ENCODE data around the gene CLN6. TPM values are rescaled to one million over a fixed set of nuclear protein-coding genes. Genes with fewer than 3 reads are reported as not detected.

CLN6 gene
- total and polyA plus RNA-seq, 9 of the 15 experiments (the other 6 are each of a cell fraction or from before 2014, with no cell fraction given), result 0.71 to 53.3 (median 39.3) TPM

GRCh38 chr15:68229386-68230156, at the start of gene CLN6 (continued):
- TF ChIP-seq ZNF146 (CRISPR knock-in tag; IDR thresholded peaks at IDR 0.05; ENCODE audit: unreplicated experiment) (no peak), E4F1 (CRISPR knock-in tag; IDR thresholded peaks at IDR 0.05; ENCODE audit: borderline replicate concordance) (no peak), ETV6 (IDR thresholded peaks at IDR 0.05; ENCODE audit: borderline replicate concordance in 1 of 2, low read depth in 2 of 2, low read length in 1 of 2) (no peak), ETV6 (CRISPR knock-in tag; IDR thresholded peaks at IDR 0.05; ENCODE audit: borderline replicate concordance) (peak; percentile 85; the same call in 1 of the 2 replicates), KDM5B (IDR thresholded peaks at IDR 0.05; ENCODE audit: insufficient replicate concordance, low read depth, low read length) (peak; percentile 83), TFAP4 (CRISPR knock-in tag; IDR thresholded peaks at IDR 0.05; ENCODE audit: borderline replicate concordance) (peak; percentile 74; the same call in 1 of the 2 replicates), NR2C1 (IDR thresholded peaks at IDR 0.05) (no peak), NR2C1 (tag; IDR thresholded peaks at IDR 0.05) (no peak), CHD1 (IDR thresholded peaks at IDR 0.05; ENCODE audit: low read length) (no peak), JUND (IDR thresholded peaks at IDR 0.05; ENCODE audit: borderline replicate concordance, low read depth, low read length) (peak; percentile 20; the same call in 1 of the 2 replicates), JUND (tag; IDR thresholded peaks at IDR 0.05; ENCODE audit: borderline replicate concordance, low read depth, low read length) (no peak), MAZ (CRISPR knock-in tag; conservative IDR thresholded peaks at IDR 0.05 in 1 of 2, IDR thresholded peaks at IDR 0.05 in 1 of 2) (peak; percentile 12 to 91; a peak in 3 of 4 replicates), ZFPM2 (CRISPR knock-in tag; IDR thresholded peaks at IDR 0.05) (peak; percentile 19; the same call in 1 of the 2 replicates), RAD21 (CRISPR knock-in tag; conservative IDR thresholded peaks at IDR 0.05 in 1 of 2, IDR thresholded peaks at IDR 0.05 in 1 of 2) (0 out of 4 replicates have a peak, but pooled peaks of 1 of the 2 experiments have one; percentile 34), SLC30A9 (CRISPR knock-in tag; IDR thresholded peaks at IDR 0.05) (no peak), POLR2A (conservative IDR thresholded peaks at IDR 0.05) (peak; percentile 78), FOXP1 (CRISPR knock-in tag; IDR thresholded peaks at IDR 0.05) (peak; percentile 89; the same call in 1 of the 2 replicates), SMARCC2 (IDR thresholded peaks at IDR 0.05; ENCODE audit: low read depth) (no peak)
- TF ChIP-seq, protein P1, sequence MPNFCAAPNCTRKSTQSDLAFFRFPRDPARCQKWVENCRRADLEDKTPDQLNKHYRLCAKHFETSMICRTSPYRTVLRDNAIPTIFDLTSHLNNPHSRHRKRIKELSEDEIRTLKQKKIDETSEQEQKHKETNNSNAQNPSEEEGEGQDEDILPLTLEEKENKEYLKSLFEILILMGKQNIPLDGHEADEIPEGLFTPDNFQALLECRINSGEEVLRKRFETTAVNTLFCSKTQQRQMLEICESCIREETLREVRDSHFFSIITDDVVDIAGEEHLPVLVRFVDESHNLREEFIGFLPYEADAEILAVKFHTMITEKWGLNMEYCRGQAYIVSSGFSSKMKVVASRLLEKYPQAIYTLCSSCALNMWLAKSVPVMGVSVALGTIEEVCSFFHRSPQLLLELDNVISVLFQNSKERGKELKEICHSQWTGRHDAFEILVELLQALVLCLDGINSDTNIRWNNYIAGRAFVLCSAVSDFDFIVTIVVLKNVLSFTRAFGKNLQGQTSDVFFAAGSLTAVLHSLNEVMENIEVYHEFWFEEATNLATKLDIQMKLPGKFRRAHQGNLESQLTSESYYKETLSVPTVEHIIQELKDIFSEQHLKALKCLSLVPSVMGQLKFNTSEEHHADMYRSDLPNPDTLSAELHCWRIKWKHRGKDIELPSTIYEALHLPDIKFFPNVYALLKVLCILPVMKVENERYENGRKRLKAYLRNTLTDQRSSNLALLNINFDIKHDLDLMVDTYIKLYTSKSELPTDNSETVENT (CRISPR knock-in tag; IDR thresholded peaks at IDR 0.05), result peak; percentile 70; the same call in 1 of the 2 replicates
- TF ChIP-seq, protein P2, sequence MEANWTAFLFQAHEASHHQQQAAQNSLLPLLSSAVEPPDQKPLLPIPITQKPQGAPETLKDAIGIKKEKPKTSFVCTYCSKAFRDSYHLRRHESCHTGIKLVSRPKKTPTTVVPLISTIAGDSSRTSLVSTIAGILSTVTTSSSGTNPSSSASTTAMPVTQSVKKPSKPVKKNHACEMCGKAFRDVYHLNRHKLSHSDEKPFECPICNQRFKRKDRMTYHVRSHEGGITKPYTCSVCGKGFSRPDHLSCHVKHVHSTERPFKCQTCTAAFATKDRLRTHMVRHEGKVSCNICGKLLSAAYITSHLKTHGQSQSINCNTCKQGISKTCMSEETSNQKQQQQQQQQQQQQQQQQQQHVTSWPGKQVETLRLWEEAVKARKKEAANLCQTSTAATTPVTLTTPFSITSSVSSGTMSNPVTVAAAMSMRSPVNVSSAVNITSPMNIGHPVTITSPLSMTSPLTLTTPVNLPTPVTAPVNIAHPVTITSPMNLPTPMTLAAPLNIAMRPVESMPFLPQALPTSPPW (CRISPR knock-in tag; IDR thresholded peaks at IDR 0.05), result peak; percentile 95
